Endothelial cell of umbilical vein (primary cell): Measurements from ENCODE around the gene MASP1. TPM values are rescaled to one million over a fixed set of nuclear protein-coding genes. Genes with fewer than 3 reads are reported as not detected.

Experiments
- BruUV-seq: library from RNA; stranded (reverse); fragments of 400-500 nt; replicated peaks from 2 replicates; lab custom pipeline; 2021; lab: Mats Ljungman, UMichigan
- CTCF ChIA-PET: fragments of 300-600, 350-600 bp; sonication (Branson Sonifier 250); formaldehyde crosslinking; loops from one replicate; lab custom pipeline; 2021; ENCODE audit warnings: antibody characterized with exemption, inconsistent platforms; lab: Charles Lee
- POLR2A ChIA-PET: fragments of 300-600, 350-600 bp; sonication (Branson Sonifier 250); formaldehyde crosslinking; loops from one replicate; lab custom pipeline; 2021; ENCODE audit warnings: antibody characterized with exemption, inconsistent platforms; lab: Charles Lee
- DNase-seq: peaks from one replicate; pipeline ENCODE4 v3.0.0-alpha.2; 2011; ENCODE audit warnings: low read depth, low spot score
- FAIRE-seq: peaks from 2 replicates; lab custom pipeline; 2011; peaks lifted over from hg19 to GRCh38; lab: Jason Lieb, UNC
- H2AFZ ChIP-seq: 2 replicates; pipeline ENCODE4 v1.6.0; 2012; ENCODE audit warnings: low read depth, low read length, control low read depth, inconsistent platforms
- H3K27ac ChIP-seq: 2 replicates; pipeline ENCODE4 v1.5.1; 2011; ENCODE audit warnings: low read depth, mild to moderate bottlenecking, control low read depth, low read length, moderate library complexity; ENCODE audit not compliant: insufficient read depth
- H3K27me3 ChIP-seq, 2 experiments: 2 replicates each; pipeline versions ENCODE4 v1.6.0 to v1.6.1; 2011; ENCODE audit warnings: low read length in 2 of 2, mixed read lengths in 1 of 2; ENCODE audit not compliant: control insufficient read depth in 2 of 2, insufficient read depth in 2 of 2
- H3K36me3 ChIP-seq, 2 experiments: 2 replicates in 1 of 2; 3 replicates in 1 of 2; pipeline ENCODE4 v1.5.1; 2011; ENCODE audit warnings: low read length in 2 of 2, mild to moderate bottlenecking in 1 of 2, moderate library complexity in 1 of 2; ENCODE audit not compliant: control insufficient read depth in 2 of 2, insufficient read depth in 2 of 2; ENCODE audit errors: extremely low read depth in 1 of 2
- H3K4me1 ChIP-seq: 3 replicates; pipeline ENCODE4 v1.5.1; 2011; ENCODE audit warnings: mild to moderate bottlenecking, low read length; ENCODE audit not compliant: control insufficient read depth, insufficient read depth; ENCODE audit errors: extremely low read depth
- H3K4me2 ChIP-seq: 2 replicates; pipeline ENCODE4 v1.6.1; 2011; ENCODE audit warnings: low read length, control low read depth, mixed read lengths; ENCODE audit not compliant: insufficient read depth
- H3K4me3 ChIP-seq, 3 experiments: fragments of 200-600 bp in 1 of 3; sonication (generic), shearing (Covaris generic) in 1 of 3; replicated peaks in 1 of 3; 2 replicates each; pipeline ENCODE4 v1.5.1; 2011 to 2016; ENCODE audit warnings: control low read depth in 3 of 3, low read length in 3 of 3, mild to moderate bottlenecking in 2 of 3, inconsistent platforms in 1 of 3, low read depth in 1 of 3, moderate library complexity in 1 of 3; ENCODE audit not compliant: insufficient read depth in 1 of 3
- H3K79me2 ChIP-seq: 2 replicates; pipeline ENCODE4 v1.6.0; 2012; ENCODE audit warnings: low read length, inconsistent platforms; ENCODE audit not compliant: control insufficient read depth, insufficient read depth
- H3K9ac ChIP-seq: replicated peaks from 2 replicates; pipeline ENCODE3; 2011; ENCODE audit warnings: low read length, control low read depth; ENCODE audit not compliant: insufficient read depth; ENCODE audit errors: extremely low read depth
- H3K9me1 ChIP-seq: replicated peaks from 3 replicates; pipeline ENCODE4 v1.6.0; 2011; ENCODE audit warnings: mild to moderate bottlenecking, low read length; ENCODE audit not compliant: control insufficient read depth, insufficient read depth; ENCODE audit errors: extremely low read depth
- H3K9me3 ChIP-seq: replicated peaks from 2 replicates; pipeline ENCODE4 v1.5.1; 2012; ENCODE audit warnings: low read length, inconsistent platforms; ENCODE audit not compliant: control insufficient read depth, insufficient read depth
- H4K20me1 ChIP-seq: replicated peaks from 2 replicates; pipeline ENCODE3; 2011; ENCODE audit warnings: mild to moderate bottlenecking, low read length; ENCODE audit not compliant: control insufficient read depth, insufficient read depth; ENCODE audit errors: extremely low read depth
- EZH2 ChIP-seq: IDR thresholded peaks from 2 replicates; pipeline ENCODE4 v1.6.1; 2012; ENCODE audit warnings: borderline replicate concordance, low read depth, mild to moderate bottlenecking, moderate library complexity, low read length, inconsistent platforms; ENCODE audit not compliant: severe bottlenecking
- GATA2 ChIP-seq: IDR thresholded peaks from 2 replicates; pipeline ENCODE4 v1.7.0; 2011; ENCODE audit warnings: low read depth, mild to moderate bottlenecking, moderate library complexity, mixed read lengths, low read length; ENCODE audit not compliant: insufficient read length, insufficient read depth
- JUN ChIP-seq: IDR thresholded peaks from 2 replicates; pipeline ENCODE4 v1.6.1; 2011; ENCODE audit warnings: borderline replicate concordance, low read depth; ENCODE audit not compliant: insufficient read length, insufficient read depth
- MYC ChIP-seq: IDR thresholded peaks from one replicate; pipeline ENCODE4 v1.6.1; 2011; ENCODE audit warnings: mild to moderate bottlenecking, low read depth, low read length
- POLR2A ChIP-seq: IDR thresholded peaks from 2 replicates; pipeline ENCODE4 v1.6.1; 2012; ENCODE audit warnings: low read depth, mild to moderate bottlenecking, control low read depth, low read length
- dilution Hi-C: fragments of 300-500 bp; cut with MboI; formaldehyde crosslinking; loops from one replicate; pipeline ENCODE4 v1.15.0; 2019; ENCODE audit warnings: low sequenced_read_pairs; ENCODE audit not compliant: extremely low pct_ligation_motif_present
- intact Hi-C: fragments of 100-400 bp; cut with micrococcal nuclease; formaldehyde crosslinking; loops from one replicate; pipeline ENCODE4 v1.10.0; 2022
- polyA plus RNA-seq, 4 experiments: library from polyadenylated mRNA; depleted of rRNA in 3 of 4; stranded (reverse) in 3 of 4; unstranded in 1 of 4; fragments of >200 nt; gene quantifications; 2 replicates each; pipeline versions ENCODE4 v1.2.1 to v1.2.3, GENCODE V29; 2011 to 2012; ENCODE audit warnings: missing spikeins in 1 of 4
- total RNA-seq: library from RNA; stranded (reverse); gene quantifications from 2 replicates; pipeline ENCODE4 v1.2.3, GENCODE V29; 2021
- TF ChIP-seq, protein P1 (sequence below), 2 donors: IDR thresholded peaks; 1 replicate in 1 of 2; 2 replicates in 1 of 2; pipeline ENCODE4 v1.5.1; 2011; ENCODE audit warnings: low read length in 2 of 2, mild to moderate bottlenecking in 2 of 2, moderate library complexity in 2 of 2, control low read depth in 1 of 2, inconsistent platforms in 1 of 2, low read depth in 1 of 2; ENCODE audit not compliant: insufficient read depth in 1 of 2; ENCODE audit errors: extremely low read depth in 1 of 2

The MASP1 gene
- total and polyA plus RNA-seq, 2 donors (not counting 3 experiments of a cell fraction or from before 2014, with no cell fraction given), result 0.31 to 0.50 TPM

DNA sequence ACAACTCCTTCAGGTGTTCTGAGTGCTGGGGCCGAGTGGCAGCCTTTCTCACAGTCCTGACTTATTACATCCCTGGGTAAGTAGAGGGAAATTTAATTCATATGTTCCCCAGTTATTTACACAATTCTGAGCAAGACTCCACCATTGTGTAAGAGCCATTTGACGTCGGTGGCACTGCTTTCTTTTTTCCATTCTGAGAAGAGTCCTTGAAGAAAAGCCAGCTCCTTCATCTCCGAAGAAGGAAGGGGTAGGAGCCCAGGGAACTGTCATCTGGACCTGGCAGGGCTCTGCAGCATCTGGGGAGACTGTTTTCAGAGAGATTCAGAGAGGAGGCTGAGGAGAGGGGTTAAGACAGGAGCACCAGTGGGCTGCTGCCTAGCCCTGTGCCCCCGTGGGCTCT lies 22.6 kb upstream of the MASP1 start:
- no peak for FAIRE-seq
- dilution Hi-C loops, result loop anchor here (25.0 kb wide), 1 partner anchor 373 kb away; no protein-coding TSS in a partner anchor
- BruUV-seq, result no TSS peak
- Histone ChIP-seq H4K20me1 (no peaks in the 10 kb centered on the region), H2AFZ (no peak overlapping the region), H3K27ac (no peak overlapping the region), H3K79me2 (no peaks in the 10 kb centered on the region), H3K9me3 (no peaks in the 10 kb centered on the region), H3K27me3 (peaks cover 3 to 4% of the 10 kb centered on the region in 2 experiments), H3K4me3 (no peak overlapping the region), H3K9ac (no peak overlapping the region), H3K4me2 (no peak overlapping the region), H3K36me3 (no peaks in the 10 kb centered on the region), H3K4me1 (peaks cover 4% of the 10 kb centered on the region), H3K9me1 (no peaks in the 10 kb centered on the region)
- TF ChIP-seq, protein P1, sequence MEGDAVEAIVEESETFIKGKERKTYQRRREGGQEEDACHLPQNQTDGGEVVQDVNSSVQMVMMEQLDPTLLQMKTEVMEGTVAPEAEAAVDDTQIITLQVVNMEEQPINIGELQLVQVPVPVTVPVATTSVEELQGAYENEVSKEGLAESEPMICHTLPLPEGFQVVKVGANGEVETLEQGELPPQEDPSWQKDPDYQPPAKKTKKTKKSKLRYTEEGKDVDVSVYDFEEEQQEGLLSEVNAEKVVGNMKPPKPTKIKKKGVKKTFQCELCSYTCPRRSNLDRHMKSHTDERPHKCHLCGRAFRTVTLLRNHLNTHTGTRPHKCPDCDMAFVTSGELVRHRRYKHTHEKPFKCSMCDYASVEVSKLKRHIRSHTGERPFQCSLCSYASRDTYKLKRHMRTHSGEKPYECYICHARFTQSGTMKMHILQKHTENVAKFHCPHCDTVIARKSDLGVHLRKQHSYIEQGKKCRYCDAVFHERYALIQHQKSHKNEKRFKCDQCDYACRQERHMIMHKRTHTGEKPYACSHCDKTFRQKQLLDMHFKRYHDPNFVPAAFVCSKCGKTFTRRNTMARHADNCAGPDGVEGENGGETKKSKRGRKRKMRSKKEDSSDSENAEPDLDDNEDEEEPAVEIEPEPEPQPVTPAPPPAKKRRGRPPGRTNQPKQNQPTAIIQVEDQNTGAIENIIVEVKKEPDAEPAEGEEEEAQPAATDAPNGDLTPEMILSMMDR (IDR thresholded peaks at IDR 0.05; ENCODE audit: extremely low read depth in 1 of 2, insufficient read depth in 1 of 2, low read depth in 1 of 2, low read length in 2 of 2), result no peak
- no peak for TF ChIP-seq POLR2A
- no peak for TF ChIP-seq GATA2
- no peak for TF ChIP-seq JUN
- TF ChIP-seq EZH2, result no peak
- TF ChIP-seq MYC, result no peak
- ChIA-PET CTCF (interaction anchor here (1.5 kb wide), 1 partner anchor 365 kb away, joined by 8 read pairs; no protein-coding TSS in a partner anchor), POLR2A (no interaction called here)
- intact Hi-C loops, result no loop called here
- no peak for DNase-seq
